Left kidney (tissue), 2 donors: ENCODE measurements around the gene PIGL. TPM values are rescaled to one million over a fixed set of nuclear protein-coding genes. Genes with fewer than 3 reads are reported as not detected.
"Not testable (repeated sequence)": the region's sequence is repeated elsewhere in the genome, so short reads cannot be mapped to it uniquely, and the experiment has no call there.

Source experiments
- DNase-seq: peaks from one replicate; pipeline ENCODE4 v3.0.0-alpha.2; 2013
- polyA plus RNA-seq: library from polyadenylated mRNA; unstranded; fragments of 120-200 nt; gene quantifications from one replicate; pipeline ENCODE4 v1.2.1, GENCODE V29; 2013; ENCODE audit not compliant: insufficient read length

Gene PIGL
- polyA plus RNA-seq, 1 donor: 46.2 TPM

DNA sequence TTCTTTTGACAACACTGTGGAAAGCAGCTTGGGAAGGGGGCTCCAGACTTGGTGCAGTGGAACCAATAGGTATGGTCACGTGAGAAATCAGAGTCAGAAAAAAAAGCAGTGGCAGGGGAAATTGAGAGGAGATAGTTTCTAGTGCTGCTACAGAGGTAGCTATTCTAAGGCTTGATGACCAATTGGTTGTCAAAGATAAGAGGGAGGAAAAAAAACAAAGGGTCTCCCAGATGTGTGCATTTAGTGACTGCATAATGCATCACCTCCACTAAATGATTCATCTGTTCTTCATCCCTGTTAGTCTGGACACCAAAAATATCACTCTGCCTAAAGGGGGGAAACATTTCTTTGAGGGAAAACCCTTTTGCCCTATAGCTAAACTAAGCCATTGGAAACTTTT lies 56.5 kb downstream of the PIGL start:
- DNase-seq: no peak

DNA sequence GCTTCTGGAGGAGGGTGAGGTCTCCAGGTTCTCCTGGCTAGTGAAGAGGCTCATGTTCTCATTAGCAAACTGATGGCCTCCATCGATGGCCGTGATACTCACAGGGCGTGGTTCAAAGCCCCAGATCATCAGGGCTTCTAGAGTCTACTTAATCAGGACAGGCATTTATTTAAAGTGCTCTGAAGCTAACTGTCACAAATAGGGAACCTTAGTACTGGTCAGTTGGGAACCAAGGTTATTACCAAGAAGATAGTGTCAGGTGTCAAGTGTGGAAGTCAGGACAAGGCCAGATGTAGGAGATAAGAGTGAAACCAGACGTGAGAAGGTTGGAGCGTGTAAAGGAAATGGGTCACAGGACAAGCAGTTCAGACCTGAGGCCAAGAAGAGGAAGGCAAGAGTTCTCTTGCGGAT lies 56.9 kb downstream of the PIGL start:
- DNase-seq: no peak

DNA sequence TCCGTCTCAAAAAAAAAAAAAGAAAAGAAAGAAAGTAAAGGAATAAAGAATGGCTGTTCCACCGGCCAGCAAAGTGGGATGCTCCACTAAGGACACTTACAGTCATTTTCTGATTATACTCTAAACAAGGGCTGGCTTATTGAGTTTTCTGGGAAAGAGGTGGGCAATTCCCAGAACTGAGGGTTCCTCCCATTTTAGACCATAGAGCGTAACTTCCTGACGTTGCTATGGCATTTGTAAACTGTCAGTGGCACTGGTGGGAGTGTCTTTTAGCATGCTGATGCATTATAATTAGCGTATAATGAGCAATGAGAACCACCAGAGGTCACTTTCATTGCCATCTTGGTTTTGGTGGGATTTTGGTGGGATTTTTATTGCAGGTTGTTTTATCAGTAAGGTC lies 58.0 kb downstream of the PIGL start:
- DNase-seq: no peak

DNA sequence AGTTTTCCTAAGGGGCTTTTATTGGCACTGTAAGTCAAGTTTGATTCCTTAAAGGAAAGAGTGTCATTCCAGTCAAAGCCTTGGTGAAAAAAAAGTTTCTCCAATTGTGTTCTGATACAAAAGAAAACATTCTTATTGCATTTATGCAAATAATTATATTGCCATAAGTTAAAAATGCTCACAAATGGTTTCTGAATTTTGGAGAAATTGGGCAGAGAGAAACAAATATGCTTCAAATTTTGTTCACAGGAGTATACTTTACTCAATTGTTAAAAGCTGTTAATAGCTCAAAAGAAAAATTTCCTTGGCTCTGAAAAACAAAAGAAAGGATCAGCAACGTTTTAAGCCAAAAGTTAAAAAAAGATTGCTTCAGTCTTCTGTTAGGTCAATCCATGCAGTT lies 60.2 kb downstream of the PIGL start:
- DNase-seq: no peak

DNA sequence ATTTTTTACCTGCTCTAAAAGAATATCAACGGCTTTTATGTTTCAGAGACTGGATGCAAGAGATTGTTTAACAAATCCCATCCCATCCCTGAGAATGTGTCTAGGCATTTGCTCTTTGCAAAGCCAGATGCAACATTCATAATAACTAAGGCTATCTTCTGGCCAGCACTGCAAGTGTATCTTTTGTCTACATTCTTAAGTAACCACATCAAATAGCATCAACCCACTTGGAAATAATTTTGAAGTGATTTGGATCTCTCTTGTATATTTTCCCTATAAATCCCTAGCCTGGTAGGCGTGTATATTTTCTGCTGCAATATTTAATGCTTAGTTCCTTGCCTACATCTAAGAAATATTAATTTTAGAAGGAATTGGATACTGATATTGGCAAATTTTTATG lies 64.3 kb downstream of the PIGL start:
- no peak for DNase-seq

DNA sequence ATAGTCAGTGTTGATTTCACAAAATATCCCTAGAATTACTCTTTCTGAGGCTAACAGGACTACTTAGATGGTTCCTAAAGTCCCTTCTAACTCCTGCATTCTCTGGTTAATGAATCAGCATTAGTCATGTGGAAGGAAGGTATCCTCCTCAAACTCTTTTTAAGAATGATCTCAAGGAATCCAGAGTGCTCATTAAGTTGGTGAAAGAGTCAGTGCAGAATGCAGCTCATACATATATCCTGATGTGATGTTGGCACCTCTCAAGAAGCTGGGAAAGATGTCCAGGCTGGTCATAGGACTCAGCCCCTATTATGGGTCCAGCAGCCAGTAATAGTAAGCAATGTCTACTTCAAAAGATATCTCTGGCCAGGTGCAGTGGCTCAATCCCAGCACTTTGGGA lies 65.5 kb downstream of the PIGL start:
- DNase-seq: no peak

DNA sequence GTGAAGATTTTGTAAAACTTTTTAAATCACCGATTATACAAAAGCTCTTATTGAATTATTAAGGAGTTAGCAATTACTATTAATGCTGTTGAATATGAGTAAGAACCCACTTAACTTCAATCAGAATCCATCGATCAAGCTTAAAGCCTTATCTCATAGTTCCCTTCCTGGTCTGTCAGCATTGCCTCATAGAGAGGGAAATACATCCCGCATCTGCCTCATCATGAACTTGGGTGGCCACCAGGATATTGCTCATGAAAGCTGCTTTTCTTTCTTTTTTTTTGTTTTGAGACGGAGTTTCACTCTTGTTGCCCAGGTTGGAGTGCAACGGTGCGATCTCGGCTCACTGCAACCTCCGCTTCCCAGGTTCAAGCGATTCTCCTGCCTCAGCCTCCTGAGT lies 66.7 kb downstream of the PIGL start:
- no peak for DNase-seq

DNA sequence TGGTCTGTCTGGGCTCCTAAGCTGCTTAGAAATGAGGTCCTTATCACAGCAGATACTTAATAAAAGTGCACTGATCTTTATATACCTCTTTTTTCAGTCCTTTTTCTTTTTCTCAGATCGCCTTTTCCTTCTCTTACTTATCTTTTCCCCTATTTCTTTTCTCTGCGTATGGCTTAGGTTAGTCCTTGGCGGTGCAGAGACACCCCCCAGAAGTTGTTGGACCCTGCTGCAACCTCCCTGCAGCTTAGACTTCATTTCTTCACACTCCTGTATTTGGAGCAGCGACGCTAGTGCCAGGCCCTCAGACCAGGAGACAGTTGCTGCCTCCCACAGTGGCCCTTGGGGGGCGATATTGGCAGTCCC lies 68.6 kb downstream of the PIGL start:
- DNase-seq: no peak

DNA sequence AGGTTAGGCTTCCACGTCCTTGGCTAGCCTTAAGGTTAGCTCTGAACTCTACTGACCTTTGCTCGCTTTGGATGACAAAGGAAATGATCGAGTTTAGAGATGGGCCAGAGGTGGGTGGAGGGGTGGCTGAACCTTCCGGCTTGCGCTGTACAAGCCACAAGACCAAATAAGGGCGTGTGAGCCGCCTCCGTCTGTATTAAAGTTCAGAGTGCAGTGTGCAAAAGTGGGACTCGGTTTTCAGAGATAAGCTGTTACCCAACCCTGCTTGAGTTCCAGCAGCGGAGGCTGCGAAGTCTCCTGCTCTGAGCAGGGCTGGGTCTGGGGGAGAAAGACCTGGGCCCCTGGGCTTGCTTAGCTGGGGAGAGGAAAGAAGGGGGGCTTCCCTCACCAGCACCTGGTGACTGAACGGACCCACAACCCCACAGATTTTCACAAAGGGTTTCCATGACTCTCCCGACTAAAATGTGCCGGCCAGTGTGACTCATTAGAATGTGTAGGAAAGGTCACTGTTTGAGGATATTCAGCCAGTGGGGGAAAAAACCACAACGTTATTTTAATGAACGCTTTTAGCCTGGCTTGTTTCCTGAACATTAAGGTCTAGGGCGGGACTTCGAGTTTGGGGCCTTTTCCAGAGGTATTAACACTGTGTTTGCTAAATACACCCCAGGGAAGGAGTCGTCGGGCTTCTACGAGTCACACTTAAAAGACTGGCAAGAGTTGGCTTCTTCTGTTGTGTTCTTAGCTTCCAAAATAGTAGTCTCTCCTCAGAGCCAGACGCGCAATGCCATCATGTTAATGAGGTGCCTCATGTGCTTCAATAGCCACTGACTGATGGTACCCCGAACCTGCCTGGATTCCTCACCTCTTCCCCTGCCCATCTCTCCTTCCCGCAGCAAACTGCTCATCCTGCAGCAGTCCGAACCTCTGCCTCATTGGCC lies 69.3 kb downstream of the PIGL start:
- DNase-seq: peak; percentile 64

DNA sequence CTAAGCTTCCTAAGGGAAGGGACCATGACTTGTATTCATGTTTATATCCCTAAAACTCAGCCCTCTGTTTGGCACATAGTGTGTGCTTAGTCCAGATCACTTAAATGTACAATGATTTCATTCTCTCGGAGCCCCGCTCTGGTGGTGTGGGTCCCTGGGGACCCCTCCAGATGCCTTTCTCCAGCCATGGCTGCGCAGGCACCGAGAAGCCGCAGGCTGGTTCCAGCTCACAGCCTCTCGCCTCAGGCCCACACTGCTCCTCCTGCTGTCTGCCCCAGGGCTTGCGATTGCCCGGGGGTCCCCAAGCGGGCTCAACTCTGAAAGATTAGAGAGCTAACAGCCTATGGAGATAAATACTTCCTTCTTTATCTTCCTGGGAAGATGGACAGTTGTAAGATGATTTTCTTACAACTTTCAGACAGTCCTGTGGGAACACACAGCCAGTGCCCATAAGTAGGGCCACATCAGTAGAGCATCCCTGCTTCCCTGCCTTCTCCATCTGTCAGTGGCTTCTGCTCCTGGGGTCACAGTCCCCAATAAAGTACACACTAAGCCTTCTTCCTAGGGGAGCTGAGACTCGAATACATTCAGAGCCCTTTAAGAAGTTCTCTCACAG lies 70.0 kb downstream of the PIGL start:
- no peak for DNase-seq

DNA sequence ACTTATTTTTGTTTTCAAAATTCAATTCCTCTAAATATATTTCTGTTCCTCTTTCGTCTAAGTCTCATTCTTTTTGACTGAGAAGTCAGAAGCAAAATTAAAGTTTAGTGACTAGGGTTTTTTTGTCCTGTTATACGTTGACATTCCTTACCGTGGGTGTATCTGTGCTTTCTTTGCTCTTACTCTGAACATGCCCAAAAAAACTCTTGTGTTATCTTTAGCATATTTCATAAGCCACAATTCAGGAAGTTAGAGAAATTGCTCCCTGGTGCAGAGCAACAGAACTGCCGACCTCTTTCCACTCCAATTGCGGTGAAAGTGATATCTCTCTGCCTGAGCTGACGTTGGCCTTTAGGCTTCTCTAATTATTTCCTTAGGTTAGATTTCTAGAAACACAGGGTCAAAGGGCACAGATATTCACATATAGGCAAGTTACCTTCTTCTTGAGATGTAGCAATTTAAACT lies 70.6 kb downstream of the PIGL start:
- DNase-seq: no peak

DNA sequence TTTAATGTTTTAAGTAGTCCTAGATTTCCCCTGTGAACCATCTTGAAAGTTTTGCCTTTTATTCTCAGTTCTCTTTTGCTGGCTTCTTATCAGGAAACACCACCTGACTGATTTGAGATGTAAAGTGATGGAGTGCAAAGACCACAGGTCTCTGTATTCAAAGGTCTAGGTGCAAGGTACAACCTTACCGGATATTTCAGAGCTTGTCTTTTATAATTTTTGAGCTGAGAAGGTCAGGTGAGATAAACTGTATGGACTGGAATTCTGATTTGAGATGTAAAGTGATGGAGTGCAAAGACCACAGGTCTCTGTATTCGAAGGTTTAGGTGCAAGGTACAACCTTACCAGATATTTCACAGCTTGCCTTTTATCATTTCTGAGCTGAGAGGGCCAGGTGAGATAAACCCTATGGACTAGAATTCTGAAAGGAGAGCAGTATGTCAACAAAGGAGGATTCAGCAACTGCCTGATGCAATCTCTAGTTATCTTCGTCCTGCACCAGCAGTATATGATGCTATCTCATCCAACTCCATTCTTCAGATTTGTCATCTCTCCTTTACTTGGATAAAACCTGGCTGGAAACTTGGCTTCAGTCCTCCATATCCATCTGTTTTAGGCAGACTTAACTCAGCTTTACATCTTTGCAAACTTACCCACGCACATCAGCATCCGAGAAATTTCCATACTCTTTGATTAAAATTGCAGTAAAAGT lies 72.0 kb downstream of the PIGL start:
- no peak for DNase-seq

DNA sequence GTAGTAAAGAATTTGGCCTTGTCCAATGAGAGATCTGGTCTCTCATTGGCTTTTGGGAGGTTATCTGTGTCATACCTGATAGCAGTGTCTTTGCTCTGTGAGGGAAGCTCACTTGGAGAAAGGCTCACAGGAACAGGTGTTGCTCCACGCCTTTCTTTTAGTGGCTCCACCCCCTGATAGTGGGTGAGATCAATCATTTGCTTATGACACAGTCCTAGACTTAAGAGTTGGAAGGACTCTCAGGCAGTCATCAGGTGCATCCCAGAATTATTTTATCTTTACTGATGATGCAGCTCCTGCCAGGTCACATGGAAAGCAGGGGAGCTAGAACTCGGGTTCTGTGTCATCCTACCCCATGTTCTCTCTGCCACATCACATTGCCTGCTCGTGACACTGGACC lies 76.9 kb downstream of the PIGL start:
- DNase-seq: no peak

DNA sequence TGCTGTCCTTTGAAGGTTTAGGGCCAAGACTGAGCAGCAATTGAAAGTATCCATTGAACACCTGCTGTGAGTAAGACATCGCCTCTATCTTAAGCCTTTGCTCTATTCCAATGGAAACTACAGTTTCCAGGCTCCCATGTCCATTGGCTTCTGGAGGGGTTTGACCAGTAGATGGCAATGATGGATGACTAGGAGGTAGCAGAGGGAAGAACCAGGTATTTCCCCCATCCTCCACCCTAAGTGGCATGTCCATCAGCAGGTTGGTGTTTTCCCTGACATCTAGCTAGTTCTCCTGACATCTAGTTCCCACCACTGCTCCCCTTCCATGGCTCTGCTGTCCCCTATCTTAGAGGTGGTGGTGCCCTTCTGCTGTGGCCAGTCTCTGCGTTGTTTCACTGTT lies 77.5 kb downstream of the PIGL start:
- no peak for DNase-seq

DNA sequence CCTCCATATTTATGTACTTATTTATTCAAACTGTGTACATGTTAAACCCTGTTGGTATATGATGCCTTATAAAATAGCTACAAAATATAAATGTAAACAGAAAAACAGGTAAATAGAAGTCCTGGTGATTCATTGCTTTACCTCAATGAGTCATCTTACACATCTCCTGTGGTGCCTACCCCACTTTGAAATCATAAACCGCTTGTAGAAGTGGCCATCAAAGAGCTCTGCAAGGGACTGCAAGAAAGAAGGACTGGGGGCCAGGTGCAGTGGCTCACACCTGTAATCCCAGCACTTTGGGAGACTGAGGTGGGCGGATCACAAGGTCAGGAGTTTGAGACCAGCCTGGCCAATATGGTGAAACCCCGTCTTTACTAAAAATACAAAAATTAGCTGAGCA lies 79.1 kb downstream of the PIGL start:
- DNase-seq: not testable (repeated sequence)

DNA sequence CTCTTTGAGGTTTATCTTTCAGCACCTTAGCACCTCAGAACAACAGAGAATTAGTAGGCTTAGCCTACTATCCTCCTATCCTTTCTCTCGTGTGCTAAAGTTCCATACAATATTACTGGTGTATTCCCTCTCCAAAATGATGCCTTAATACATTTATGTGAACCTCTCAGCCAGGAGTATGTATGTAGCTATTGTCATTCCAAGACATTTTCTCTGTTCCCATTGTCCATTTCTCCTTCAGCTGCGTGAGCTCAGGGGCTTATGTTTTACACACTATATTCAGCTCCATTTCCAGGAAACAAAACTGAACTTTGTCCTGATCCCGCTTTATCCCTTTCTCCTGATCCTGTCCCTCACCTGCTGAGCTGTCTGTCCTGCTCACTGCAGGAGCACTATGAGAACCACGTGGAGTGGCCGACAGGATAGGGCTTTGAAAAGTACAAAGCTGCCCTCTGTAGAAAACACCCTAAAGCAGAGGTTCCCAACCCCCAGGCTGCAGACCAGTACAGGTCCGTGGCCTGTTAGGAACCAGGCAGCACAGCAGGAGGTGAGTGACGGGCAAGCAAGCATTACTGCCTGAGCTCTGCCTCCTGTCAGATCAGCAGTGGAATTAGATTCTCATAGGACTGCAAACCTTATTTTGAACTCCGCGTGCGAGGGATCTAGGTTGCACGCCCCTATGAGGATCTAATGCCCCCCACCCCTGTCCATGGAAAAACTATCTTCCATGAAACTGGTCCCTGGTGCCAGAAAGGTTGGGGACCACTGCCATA lies 80.5 kb downstream of the PIGL start:
- DNase-seq: no peak

DNA sequence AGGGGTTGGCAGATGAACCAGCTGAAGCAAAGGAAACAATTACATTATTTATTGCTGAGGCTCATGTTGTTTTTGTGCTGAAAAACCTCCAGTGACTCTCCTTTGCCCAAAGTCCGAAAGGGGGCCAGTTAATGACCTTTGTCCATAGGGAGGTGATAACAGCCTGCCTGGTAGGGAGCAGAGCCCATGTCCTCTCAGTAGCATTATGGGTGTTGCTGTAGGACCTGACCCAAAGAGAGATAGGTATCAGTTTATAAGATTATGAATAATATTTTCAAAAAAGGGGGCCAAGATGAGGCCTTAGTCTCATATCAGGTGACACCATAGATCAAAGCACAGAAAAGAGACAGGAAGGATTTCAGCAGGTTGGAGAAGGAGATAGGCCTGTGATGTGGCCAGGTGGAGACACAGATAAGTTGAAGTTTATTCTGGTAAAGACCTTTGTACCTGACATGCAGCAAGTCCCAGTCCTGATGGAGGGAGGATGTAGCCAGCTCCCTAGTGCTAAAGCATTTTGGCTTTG lies 81.2 kb downstream of the PIGL start:
- DNase-seq: no peak

DNA sequence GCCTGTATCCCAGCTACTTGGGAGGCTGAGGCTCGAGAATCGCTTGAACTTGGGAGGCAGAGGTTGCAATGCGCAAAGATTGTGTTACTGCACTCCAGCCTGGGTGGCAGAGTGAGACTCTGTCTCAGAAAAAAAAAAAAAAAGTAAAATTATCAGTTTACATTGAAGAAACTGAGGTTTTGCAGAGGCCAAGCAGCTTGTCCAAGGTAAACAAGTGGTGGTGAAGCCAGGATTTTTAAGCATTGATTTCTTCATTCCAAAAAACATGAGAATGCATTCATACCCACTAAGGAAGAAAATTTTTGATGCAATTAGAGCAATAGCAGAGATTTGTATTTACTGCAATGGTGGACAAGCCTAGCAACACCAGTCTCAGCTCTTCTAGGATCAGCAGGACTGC lies 83.5 kb downstream of the PIGL start:
- no peak for DNase-seq

DNA sequence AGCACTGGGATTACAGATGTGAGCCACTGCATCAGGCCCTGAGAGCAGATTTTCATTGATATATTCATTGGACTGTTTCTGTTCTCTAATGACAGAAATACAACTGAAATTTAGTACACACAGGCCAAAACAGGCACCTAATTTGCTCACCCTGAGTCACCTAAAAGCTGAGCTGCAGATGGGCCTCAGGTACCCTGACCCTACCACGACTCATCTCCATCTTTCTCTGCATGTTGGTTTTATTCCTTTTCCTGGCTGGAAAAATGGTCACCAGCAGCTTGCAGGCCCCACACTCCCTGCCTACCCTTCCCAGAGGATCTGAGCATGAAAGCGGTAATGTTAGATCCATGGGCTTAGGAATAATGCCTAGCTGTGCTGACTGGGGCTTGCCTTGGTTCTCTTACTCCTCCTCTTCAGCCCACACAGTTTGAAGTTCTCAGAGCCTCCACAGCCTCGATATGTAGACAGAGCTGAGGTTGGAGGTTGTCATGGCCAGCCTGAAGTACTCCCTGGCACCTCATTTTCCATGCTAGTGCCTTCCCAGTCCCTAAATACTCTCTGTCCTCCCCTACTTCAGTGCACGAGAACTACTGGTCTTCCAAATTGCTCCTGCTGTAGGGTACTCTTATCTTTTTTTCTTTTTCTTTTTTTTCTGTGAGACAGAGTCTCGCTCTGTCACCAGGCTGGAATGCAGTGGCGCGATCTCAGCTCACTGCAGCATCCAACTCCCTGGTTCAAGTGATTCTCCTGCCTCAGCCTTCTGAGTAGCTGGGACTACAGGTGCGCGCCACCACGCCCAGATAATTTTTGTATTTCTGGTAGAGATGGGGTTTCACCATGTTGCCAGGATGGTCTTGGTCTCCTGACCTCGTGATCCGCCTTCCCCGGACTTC lies 85.2 kb downstream of the PIGL start:
- no peak for DNase-seq

DNA sequence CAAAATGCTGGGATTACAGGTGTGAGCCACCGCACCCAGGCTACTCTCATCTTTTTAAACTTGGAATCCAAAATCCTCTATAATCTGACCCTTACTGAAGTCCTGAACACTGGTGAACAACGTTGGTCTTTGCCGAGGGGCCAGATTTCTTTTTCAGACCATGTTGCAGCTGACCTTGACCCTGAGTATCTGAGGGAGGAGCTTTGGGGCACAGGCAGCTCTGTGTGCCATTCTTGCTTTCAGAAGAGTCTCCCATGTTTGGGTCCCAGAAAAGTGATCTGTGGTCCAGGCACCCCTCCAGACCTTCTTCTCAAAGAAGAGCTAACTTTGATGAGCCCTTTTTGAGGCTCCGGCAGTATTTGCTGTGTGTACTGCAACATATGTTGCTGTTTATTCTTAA lies 85.8 kb downstream of the PIGL start:
- DNase-seq: no peak

DNA sequence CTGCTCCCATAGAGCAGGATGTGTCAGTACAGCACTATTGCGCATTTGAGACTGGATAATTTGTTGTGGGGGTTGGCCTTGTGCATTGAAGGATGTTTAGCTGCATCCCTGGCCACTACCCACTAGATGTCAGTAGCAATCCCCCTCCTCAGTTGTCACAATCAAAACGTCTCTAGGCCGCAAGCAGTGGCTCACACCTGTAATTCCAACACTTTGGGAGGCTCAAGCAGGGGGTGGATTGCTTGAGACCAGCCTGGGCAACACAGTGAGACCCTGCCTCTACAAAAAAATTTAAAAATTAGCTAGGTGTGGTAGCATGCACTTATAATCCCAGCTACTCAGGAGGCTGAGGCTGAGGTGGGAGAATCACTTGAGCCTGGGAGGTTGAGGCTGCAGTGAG lies 87.8 kb downstream of the PIGL start:
- DNase-seq: no peak
